Measurements from ENCODE around the gene SCN7A. TPM values are rescaled to one million over a fixed set of nuclear protein-coding genes. Genes with fewer than 3 reads are reported as not detected.

Gene SCN7A
- polyA plus RNA-seq (not detected in 3 replicates), polyA minus RNA-seq (not detected in 3 replicates)
- not detected for polyA plus RNA-seq (2011; ENCODE audit: low read depth)
- polyA plus RNA-seq (2011; cell fraction: cytosol; rRNA removed), result 0.01 TPM in 1 of 2 replicates, not detected in the other
- polyA plus RNA-seq (2011; cell fraction: nucleus; rRNA removed), result not detected in 2 replicates
- polyA plus RNA-seq (2012; ENCODE audit: low replicate concordance), result not detected in 2 replicates
- not detected for polyA minus RNA-seq (2011; cell fraction: cytosol; rRNA and poly(A)+ RNA removed)
- not detected in 2 replicates for polyA minus RNA-seq (2011; cell fraction: nucleus; rRNA and poly(A)+ RNA removed)

GRCh38 chr2:166494140-166494624, at the start of gene SCN7A:
SCN7A (minus strand) TSS chr2:166494249; CDS start chr2:166477696, 16,553 bp downstream.
- no peak within 1 kb of the TSS for H3K4me2 ChIP-seq (ENCODE audit: control insufficient read depth, extremely low read depth, insufficient read depth, low read depth, low read length)
- TF ChIP-seq CTCF (optimal IDR thresholded peaks at IDR 0.05 in 1 of 3, IDR thresholded peaks at IDR 0.05 in 1 of 3, conservative IDR thresholded peaks at IDR 0.05 in 1 of 3; ENCODE audit: extremely low read depth in 1 of 3, insufficient read depth in 2 of 3, low read length in 3 of 3) (no peak), EZH2 (IDR thresholded peaks at IDR 0.05; ENCODE audit: low read length) (no peak)
- no peak for DNase-seq (ENCODE audit: low read depth, low spot score)

DNA sequence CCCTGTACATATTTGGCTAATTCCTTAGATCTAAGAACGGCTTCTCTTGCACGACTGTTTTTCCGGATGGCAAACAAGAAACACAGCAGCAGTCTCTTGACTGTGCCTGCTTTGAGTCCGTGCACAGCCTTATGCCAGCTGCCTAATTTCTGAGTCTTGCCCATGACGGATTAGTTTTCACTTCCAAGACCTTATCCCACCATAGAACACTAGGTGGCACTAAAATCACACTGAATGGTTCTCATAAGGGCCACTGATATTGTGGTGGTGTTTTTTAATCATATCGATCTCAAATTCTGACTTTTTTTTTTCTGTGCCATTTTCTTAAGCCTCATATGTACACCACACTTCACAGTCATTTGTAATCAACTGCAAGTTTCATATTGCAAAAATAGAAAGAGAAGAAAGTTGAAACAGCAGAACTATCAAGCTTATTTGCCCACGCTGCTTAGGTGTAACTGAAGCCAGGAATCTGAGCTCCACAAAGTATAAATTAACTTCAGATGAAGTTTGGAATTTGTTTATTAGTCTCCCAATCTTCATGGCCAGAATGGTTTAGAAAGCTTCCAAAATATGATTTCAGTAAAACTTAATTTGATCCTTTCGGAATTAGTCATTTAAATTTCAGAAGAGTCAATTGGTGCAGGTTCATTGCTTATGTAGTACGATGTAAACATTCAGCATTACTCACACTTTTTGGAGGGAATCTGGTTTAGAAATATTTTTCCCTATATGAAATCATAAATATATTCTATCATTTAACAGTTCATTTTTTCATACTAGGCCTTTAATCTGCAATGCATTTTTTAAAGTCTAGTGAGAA, 45.5 kb upstream of the SCN7A start:
- no peaks in the 10 kb centered on the region for H3K9me3 ChIP-seq (ENCODE audit: control insufficient read depth, low read depth, low read length)
- no peak overlapping the region for H3K4me2 ChIP-seq (ENCODE audit: control insufficient read depth, extremely low read depth, insufficient read depth, low read depth, low read length)
- dilution Hi-C loops (cut with MboI; ENCODE audit: extremely low pct_ligation_motif_present, low sequenced_read_pairs), result no loop called here
- TF ChIP-seq EZH2 (IDR thresholded peaks at IDR 0.05; ENCODE audit: low read length) (no peak), CTCF (optimal IDR thresholded peaks at IDR 0.05 in 1 of 3, IDR thresholded peaks at IDR 0.05 in 1 of 3, conservative IDR thresholded peaks at IDR 0.05 in 1 of 3; ENCODE audit: extremely low read depth in 1 of 3, insufficient read depth in 2 of 3, low read length in 3 of 3) (peak; percentile 60 to 78 (median 68))
- DNase-seq (ENCODE audit: low read depth, low spot score) (peak; percentile 7), FAIRE-seq (peak; percentile 49)
- no peaks in the 10 kb centered on the region for H3K4me1 ChIP-seq (ENCODE audit: control insufficient read depth, extremely low read depth, insufficient read depth, low read length)
- no peaks in the 10 kb centered on the region for H3K27me3 ChIP-seq (ENCODE audit: control insufficient read depth, extremely low read depth, insufficient read depth, low read length)
- H3K36me3 ChIP-seq (ENCODE audit: control insufficient read depth in 2 of 2, extremely low read depth in 1 of 2, insufficient read depth in 2 of 2, low read length in 2 of 2), result no peaks in the 10 kb centered on the region
- H3K79me2 ChIP-seq (ENCODE audit: control insufficient read depth, insufficient read depth, low read length), result no peaks in the 10 kb centered on the region
- H3K9ac ChIP-seq (ENCODE audit: control insufficient read depth, extremely low read depth, insufficient read depth, low read length), result no peak overlapping the region
- H3K4me3 ChIP-seq (ENCODE audit: control insufficient read depth in 2 of 3, extremely low read depth in 1 of 3, insufficient read depth in 2 of 3, low read depth in 1 of 3, low read length in 3 of 3), result no peak overlapping the region
- no peak overlapping the region for H3K27ac ChIP-seq (ENCODE audit: control insufficient read depth, insufficient read depth, low read length)
- H2AFZ ChIP-seq (ENCODE audit: control insufficient read depth, low read length), result no peak overlapping the region
- no peaks in the 10 kb centered on the region for H3K9me1 ChIP-seq (ENCODE audit: control insufficient read depth, extremely low read depth, insufficient read depth, low read length)
- no peaks in the 10 kb centered on the region for H4K20me1 ChIP-seq (ENCODE audit: control insufficient read depth, extremely low read depth, insufficient read depth, low read length)

More at GRCh38 chr2:166494140-166494624, at the start of gene SCN7A:
- Histone ChIP-seq H3K4me1 (ENCODE audit: control insufficient read depth, extremely low read depth, insufficient read depth, low read length) (no peaks in the 10 kb centered on the region), H3K36me3 (ENCODE audit: control insufficient read depth in 2 of 2, extremely low read depth in 1 of 2, insufficient read depth in 2 of 2, low read length in 2 of 2) (no peaks in the 10 kb centered on the region), H3K9me3 (ENCODE audit: control insufficient read depth, low read depth, low read length) (no peaks in the 10 kb centered on the region), H4K20me1 (ENCODE audit: control insufficient read depth, extremely low read depth, insufficient read depth, low read length) (no peaks in the 10 kb centered on the region), H3K4me3 (ENCODE audit: control insufficient read depth in 2 of 3, extremely low read depth in 1 of 3, insufficient read depth in 2 of 3, low read depth in 1 of 3, low read length in 3 of 3) (no peak within 1 kb of the TSS), H3K9ac (ENCODE audit: control insufficient read depth, extremely low read depth, insufficient read depth, low read length) (no peak within 1 kb of the TSS), H3K9me1 (ENCODE audit: control insufficient read depth, extremely low read depth, insufficient read depth, low read length) (no peaks in the 10 kb centered on the region), H2AFZ (ENCODE audit: control insufficient read depth, low read length) (no peak within 1 kb of the TSS), H3K27ac (ENCODE audit: control insufficient read depth, insufficient read depth, low read length) (no peak within 1 kb of the TSS), H3K79me2 (ENCODE audit: control insufficient read depth, insufficient read depth, low read length) (no peaks in the 10 kb centered on the region), H3K27me3 (ENCODE audit: control insufficient read depth, extremely low read depth, insufficient read depth, low read length) (peaks cover 11% of the 10 kb centered on the region)
- dilution Hi-C loops (cut with MboI; ENCODE audit: extremely low pct_ligation_motif_present, low sequenced_read_pairs), result no loop called here
- no peak for FAIRE-seq
